H1 (cell line): Measurements from ENCODE around the gene VWCE. TPM values are rescaled to one million over a fixed set of nuclear protein-coding genes. Genes with fewer than 3 reads are reported as not detected.

Experiments
- CTBP2 ChIP-seq: IDR thresholded peaks from 2 replicates; pipeline ENCODE4 v1.7.0; 2011; ENCODE audit warnings: borderline replicate concordance, mild to moderate bottlenecking, moderate library complexity, mixed read lengths, low read length; ENCODE audit not compliant: insufficient read depth, insufficient read length
- EGR1 ChIP-seq: IDR thresholded peaks from 2 replicates; pipeline ENCODE4 v1.6.1; 2011; ENCODE audit warnings: low read depth, low read length, borderline replicate concordance
- RXRA ChIP-seq: IDR thresholded peaks from 2 replicates; pipeline ENCODE4 v1.6.1; 2011; ENCODE audit warnings: low read depth, mild to moderate bottlenecking, low read length, moderate library complexity; ENCODE audit not compliant: insufficient read depth
- SRF ChIP-seq: IDR thresholded peaks from 2 replicates; pipeline ENCODE4 v1.6.1; 2011; ENCODE audit warnings: mild to moderate bottlenecking, low read depth, low read length, moderate library complexity
- YY1 ChIP-seq: IDR thresholded peaks from 2 replicates; pipeline ENCODE4 v1.6.1; 2011; ENCODE audit warnings: low read depth, mild to moderate bottlenecking, low read length
- polyA plus RNA-seq, 7 experiments: library from polyadenylated mRNA; depleted of rRNA in 3 of 7; stranded (reverse) in 5 of 7; unstranded in 2 of 7; fragments of >200 nt in 5 of 7; fragments of 200-250 nt in 2 of 7; gene quantifications; 1 replicate in 5 of 7; 2 replicates in 1 of 7; 4 replicates in 1 of 7; pipeline versions ENCODE4 v1.2.1 to v1.2.3, GENCODE V29; 2011 to 2013; ENCODE audit warnings: missing spikeins in 2 of 7, mixed read lengths in 2 of 7
- total RNA-seq: library from RNA; stranded (reverse); fragmentation: NEBNext Ultra II Directional; extraction: Animal tissue kit (Norgen Biotek cat#: 25700); gene quantifications from 2 replicates; pipeline ENCODE4 v1.2.1, GENCODE V29; 2021
- TF ChIP-seq, protein P1 (sequence below): IDR thresholded peaks from 2 replicates; pipeline ENCODE4 v1.6.1; 2011; ENCODE audit warnings: low read depth, mild to moderate bottlenecking, low read length; ENCODE audit not compliant: insufficient read depth

Gene VWCE
- total and polyA plus RNA-seq, 2 of the 8 experiments (the other 6 are each of a cell fraction or from before 2014, with no cell fraction given): 9.5 to 12.3 TPM

DNA sequence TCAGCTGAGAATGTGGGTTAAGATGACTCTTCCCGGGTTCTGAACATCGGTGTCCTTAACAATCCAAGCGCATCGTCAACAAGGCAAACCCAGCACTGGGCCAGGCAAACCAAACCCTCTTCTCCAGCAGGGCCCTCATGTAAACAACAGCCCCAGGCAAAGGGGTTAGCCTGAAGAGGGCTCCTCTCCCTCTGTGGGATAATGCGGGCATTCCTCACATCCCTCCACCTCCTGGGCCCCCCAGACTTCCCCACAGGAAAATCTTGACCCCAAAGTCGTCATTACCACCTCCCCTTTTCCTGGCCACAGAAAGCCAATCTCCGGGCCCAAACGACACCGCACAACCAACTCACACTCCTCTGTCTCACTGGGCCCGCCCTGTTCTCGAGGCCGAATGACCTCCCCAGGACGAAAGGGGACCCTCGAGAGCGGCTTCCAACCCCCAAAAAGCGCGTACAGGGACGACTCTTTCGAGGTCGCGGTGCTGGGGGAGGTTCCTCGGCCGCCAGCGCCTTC, 37.2 kb upstream of the VWCE start (continued):
- TF ChIP-seq SRF (no peak), YY1 (no peak), EGR1 (no peak), RXRA (no peak), CTBP2 (no peak)
- TF ChIP-seq, protein P1, sequence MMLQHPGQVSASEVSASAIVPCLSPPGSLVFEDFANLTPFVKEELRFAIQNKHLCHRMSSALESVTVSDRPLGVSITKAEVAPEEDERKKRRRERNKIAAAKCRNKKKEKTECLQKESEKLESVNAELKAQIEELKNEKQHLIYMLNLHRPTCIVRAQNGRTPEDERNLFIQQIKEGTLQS: no peak
